K562 (cell line): Measurements from ENCODE around the gene DENND2A.

ENCODE experiments used
- CTCF ChIP-seq, 3 experiments: IDR thresholded peaks in 2 of 3; conservative IDR thresholded peaks in 1 of 3; 2 replicates each; pipeline ENCODE4 v1.5.1; 2011 to 2012; ENCODE audit warnings: low read length in 3 of 3, mild to moderate bottlenecking in 3 of 3, control low read depth in 2 of 3, improper control_type of control experiment in 1 of 3, inconsistent platforms in 1 of 3, low read depth in 1 of 3, mixed read lengths in 1 of 3, moderate library complexity in 1 of 3; ENCODE audit not compliant: insufficient read depth in 2 of 3
- ESRRA ChIP-seq: fragments of 450-650 bp; IDR thresholded peaks from 2 replicates; pipeline ENCODE4 v1.6.1; 2014; ENCODE audit warnings: low read depth, mild to moderate bottlenecking, moderate library complexity, borderline replicate concordance
- ETV5 ChIP-seq: sonication (generic); formaldehyde crosslinking; IDR thresholded peaks from 2 replicates; pipeline ENCODE4 v1.4.0; 2020; ENCODE audit warnings: low read depth, mild to moderate bottlenecking, missing genetic modification reagents
- HNRNPLL ChIP-seq: fragments of 200-400 bp; formaldehyde crosslinking; IDR thresholded peaks from 2 replicates; pipeline ENCODE4 v1.6.1; 2017; ENCODE audit warnings: low read length, low read depth, mild to moderate bottlenecking; ENCODE audit not compliant: poor library complexity, severe bottlenecking

- no peak for TF ChIP-seq CTCF (IDR thresholded peaks at IDR 0.05 in 2 of 3, conservative IDR thresholded peaks at IDR 0.05 in 1 of 3; ENCODE audit: insufficient read depth in 2 of 3, low read depth in 1 of 3, low read length in 3 of 3)
- no peak for TF ChIP-seq ETV5 (CRISPR knock-in tag)
- TF ChIP-seq HNRNPLL = no peak
- no peak for TF ChIP-seq ESRRA
These were observed 9.6 kb downstream of the DENND2A start for GRCh38 chr7:140631021-140631420.
